ENCODE results near the gene MYL5. TPM values are rescaled to one million over a fixed set of nuclear protein-coding genes. Genes with fewer than 3 reads are reported as not detected.
"Not testable (repeated sequence)": the region's sequence is repeated elsewhere in the genome, so short reads cannot be mapped to it uniquely, and the experiment has no call there.

Gene MYL5
- total RNA-seq, 1 donor from 2014 or later: 14.4 TPM

DNA sequence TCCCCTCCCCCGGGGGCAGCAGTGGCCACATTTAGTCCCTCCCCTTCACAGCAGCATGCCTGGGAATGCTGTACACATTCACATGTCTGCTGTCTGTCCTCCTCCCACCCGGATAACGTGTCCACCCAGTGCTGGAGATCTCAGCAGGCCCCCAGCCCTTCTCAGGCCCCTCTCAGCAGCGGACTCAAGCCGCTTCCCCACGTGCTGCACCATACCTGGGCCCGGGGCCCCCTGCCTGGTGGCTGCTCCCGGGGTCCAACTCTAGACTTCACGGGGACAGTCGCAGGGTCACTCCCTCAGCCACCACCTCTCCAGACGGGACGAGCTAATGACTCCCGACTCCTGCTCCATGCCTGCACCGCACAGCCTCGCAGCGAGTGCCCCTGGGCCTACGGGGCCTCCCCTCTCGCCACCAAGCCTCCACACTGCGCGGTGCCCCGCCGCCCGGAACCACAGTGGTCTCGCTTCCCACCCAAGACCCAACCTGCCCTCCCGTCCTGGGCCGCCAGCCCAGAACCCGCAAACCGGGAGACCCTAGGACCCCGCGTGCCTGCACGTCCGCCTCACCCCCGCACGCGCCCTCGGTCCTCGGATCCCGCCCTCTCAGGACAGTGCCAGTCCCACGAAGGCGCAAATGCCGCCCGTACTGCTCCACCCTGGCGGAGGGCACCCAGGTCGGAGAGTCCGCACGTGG, 30.0 kb downstream of the MYL5 start:
- no peak for DNase-seq (ENCODE audit: extremely low read depth, low read depth, low spot score)

DNA sequence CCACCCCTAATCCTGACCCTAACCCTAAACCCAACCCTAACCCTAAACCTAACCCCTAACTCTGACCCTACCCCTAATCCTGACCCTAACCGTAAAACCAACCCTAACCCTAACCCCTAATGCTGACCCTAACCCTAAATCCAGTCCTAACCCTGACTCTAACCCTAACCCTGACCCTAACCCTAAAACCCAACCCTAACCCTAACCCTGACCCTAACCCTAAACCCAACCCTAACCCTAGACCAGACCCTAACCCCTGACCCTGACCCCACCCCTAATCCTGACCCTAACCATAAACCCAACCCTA, 30.6 kb downstream of the MYL5 start:
- DNase-seq (ENCODE audit: extremely low read depth, low read depth, low spot score): no peak

DNA sequence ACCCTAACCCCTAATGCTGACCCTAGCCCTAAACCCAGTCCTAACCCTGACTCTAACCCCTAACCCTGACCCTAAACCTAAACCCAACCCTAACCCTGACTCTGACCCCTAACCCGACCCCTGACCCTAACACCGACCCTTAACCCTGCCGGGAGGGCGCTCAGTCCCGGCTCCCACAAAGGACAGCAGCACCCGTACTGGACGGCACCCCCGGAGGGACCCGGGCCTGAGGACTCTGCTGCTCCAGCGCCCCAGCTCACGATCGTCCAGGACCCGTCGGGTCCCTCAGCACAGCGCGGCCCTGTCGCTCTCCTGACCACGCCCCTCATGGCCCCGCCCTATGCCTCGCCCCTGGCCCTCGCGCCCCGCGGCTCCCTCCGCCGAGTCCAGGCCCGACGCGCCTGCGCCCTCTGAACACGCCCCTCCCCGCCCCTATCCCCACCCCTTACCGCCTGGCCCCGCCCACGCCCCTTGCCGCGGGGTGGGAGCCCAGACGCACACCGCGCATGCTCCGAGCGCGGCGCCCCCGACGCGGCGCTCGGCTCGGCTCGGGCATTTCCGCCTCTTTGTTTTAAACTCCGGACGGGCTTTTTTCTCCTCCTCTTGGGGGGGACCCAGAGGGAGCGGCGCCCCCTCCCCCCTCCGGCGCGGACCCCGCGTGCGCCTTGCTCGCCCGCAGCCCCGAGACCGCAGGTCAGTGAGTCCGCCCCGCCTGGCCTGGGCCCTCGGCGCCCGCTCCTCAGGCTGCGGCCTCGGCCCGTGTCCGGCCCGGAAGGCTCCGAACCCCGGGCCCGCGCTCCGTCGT, 31.1 kb downstream of the MYL5 start, which contains the start of gene PCGF3:
Gene PCGF3, plus strand, starts transcription at position 555 of the 805 bp plus-strand sequence. CDS start 27,849 bp downstream, outside the sequence.
- DNase-seq (ENCODE audit: extremely low read depth, low read depth, low spot score): no peak

DNA sequence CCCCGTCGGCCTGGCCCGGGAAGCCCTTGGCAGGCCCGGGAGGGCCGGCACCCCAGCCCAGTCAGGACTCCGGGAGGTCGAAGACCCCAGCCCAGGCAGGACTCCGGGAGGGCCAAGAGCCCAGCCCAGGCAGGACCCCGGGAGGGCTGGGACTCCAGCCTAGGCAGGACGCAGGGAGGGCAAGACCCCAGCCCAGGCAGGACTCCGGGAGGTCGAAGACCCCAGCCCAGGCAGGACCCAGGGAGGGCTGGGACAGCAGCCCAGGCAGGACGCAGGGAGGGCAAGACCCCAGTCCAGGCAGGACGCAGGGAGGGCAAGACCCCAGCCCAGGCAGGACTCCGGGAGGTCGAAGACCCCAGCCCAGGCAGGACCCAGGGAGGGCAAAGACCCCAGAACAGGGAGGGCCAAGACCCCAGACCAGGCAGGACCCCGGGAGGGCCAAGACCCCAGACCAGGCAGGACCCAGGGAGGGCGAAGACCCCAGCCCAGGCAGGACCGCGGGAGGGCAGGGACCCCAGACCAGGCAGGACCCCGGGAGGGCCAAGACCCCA, 31.8 kb downstream of the MYL5 start:
- DNase-seq (ENCODE audit: extremely low read depth, low read depth, low spot score): not testable (repeated sequence)

DNA sequence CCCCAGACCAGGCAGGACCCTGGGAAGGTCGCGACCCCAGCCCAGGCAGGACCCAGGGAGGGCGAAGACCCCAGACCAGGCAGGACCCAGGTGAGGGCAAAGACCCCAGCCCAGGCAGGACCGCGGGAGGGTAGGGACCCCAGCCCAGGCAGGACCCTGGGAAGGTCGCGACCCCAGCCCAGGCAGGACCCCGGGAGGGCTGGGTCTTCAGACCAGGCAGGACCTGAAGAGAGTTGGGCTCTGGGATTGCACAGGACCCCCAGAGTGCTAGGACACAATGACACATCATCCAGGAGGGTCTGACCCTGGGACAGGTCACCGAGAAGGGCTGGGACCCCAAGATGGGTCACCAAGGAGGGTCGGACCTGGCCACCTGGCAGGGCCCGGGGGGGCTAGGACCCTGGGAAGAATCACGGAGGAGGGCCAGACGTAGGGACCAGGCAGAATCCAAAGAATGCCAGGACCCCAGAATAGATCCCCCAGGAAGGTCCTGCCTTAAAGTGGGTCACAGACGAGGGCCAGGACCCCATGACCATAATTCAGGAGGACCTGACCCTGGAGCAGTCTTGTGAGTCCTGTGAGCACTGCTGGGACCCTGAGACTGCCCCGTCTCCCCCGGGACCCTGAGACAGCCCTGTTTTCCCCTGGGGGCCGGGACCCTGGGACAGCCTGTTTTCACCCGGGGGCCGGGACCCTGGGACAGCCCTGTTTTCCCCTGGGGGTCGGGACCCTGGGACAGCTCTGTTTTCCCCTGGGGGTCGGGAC, 32.7 kb downstream of the MYL5 start:
- DNase-seq (ENCODE audit: extremely low read depth, low read depth, low spot score): no peak

DNA sequence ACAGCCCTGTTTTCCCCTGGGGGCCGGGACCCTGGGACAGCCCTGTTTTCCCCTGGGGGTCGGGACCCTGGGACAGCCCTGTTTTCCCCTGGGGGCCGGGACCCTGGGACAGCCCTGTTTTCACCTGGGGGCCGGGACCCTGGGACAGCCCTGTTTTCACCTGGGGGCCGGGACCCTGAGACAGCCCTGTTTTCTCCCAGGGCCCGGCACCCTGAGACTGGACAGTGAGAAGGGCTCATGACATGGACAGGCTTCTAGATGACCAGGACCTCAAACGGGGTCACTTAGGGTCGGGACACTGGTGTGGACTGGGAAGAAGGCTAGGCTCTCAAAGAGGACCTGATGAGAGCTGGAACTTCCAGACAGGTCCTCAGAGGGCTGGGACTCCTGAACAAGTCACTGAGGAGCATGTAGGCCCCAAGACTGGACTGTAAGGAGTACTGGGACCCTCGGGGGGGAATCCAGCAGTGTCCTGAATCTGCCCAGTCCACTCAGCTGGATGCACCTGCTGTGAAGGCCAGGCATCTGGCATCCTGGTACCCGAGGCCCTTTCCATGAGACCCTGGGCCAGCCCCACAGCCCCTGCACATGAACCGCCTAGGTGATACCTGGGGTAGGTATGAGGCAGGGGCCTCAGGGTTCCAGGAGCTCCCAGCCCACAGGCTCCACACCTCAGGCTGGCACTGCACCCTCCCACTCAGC, 33.7 kb downstream of the MYL5 start:
- DNase-seq (ENCODE audit: extremely low read depth, low read depth, low spot score): no peak

DNA sequence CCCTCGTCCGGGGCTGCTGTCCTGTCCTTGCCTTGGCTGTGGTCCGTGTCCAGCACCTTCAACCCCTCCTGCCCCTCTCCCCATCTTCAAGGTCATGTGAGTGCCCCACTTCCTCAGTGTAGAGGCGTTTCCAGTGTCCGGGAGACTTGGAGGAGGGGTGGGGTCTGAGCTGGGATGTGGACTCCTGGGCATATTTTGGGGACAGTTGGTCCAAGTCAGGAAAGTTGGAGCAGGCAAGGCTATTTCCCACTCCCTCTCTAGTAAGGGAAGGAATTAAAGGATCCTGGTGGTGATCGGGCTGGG, 34.2 kb downstream of the MYL5 start:
- DNase-seq (ENCODE audit: extremely low read depth, low read depth, low spot score): no peak

DNA sequence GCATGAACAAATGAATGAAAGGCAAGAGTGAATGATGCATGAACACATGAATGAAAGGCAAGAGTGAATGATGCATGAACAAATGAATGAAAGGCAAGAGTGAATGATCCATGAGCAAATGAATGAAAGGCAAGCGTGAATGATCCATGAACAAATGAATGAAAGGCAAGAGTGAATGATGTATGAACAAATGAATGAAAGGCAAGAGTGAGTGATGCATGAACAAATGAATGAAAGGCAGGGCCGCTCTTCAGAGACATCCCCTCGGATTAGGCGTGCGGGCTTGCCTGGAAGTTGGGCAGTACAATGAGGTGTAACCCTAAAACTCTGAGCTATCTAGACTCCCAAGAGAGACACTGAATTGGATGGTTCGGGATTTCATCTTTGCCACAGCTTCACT, 35.0 kb downstream of the MYL5 start:
- no peak for DNase-seq (ENCODE audit: extremely low read depth, low read depth, low spot score)

DNA sequence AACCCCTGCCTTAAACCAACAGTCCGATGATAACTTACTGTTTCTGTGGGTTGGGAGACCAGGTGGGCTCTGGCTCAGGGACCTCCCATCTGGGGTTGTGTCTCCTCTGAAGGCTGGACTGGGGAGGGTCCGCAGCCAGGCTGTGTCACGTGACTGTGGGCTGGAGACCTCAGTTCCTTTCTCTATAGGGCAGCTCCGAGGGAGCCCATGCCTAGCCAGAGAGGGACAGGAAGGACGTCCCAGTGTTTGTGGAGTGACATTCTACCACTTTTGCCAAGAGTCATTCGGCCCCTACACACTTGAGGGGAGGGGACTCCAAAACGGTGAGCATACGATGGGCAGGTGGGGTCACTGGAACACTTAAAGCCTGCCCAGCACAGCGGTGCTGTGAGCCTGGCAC, 35.8 kb downstream of the MYL5 start:
- DNase-seq (ENCODE audit: extremely low read depth, low read depth, low spot score): no peak

DNA sequence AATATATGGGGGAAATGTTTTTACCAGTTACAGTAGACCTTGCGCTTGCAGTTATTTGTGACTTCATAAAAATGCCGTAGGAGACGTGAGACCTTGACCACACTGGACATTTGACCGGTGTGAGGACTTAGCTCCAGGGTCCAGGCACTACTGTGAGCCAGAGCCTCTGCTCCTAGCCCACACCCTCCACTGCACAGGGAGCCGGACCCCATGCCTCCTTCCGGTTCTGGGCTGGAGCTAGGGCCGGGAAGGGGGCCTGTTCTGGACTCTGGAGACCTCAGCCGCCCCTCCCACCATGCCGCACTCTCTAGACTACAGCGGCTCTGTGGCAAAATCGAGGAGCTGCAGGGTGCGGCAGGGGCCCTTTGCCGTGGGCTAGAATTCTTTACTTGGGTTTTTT, 36.6 kb downstream of the MYL5 start:
- no peak for DNase-seq (ENCODE audit: extremely low read depth, low read depth, low spot score)

DNA sequence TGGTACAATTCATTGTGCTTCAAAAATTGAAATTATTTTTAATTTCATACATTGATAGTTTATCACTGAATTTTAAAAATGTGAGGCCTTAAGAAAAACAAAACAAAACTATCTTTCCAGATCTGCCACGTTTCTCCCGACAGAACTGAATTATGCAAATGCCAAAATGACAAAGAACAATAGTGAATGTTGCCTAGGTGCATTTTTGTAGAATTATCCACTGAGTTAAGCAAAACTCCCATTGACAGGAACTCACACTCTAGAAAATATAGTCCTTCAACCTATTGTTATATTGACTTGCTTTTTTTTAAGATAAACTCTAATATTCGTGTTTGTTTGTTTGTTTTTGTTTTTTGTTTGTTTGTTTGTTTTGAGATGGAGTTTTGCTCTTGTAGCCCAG, 37.8 kb downstream of the MYL5 start:
- no peak for DNase-seq (ENCODE audit: extremely low read depth, low read depth, low spot score)

DNA sequence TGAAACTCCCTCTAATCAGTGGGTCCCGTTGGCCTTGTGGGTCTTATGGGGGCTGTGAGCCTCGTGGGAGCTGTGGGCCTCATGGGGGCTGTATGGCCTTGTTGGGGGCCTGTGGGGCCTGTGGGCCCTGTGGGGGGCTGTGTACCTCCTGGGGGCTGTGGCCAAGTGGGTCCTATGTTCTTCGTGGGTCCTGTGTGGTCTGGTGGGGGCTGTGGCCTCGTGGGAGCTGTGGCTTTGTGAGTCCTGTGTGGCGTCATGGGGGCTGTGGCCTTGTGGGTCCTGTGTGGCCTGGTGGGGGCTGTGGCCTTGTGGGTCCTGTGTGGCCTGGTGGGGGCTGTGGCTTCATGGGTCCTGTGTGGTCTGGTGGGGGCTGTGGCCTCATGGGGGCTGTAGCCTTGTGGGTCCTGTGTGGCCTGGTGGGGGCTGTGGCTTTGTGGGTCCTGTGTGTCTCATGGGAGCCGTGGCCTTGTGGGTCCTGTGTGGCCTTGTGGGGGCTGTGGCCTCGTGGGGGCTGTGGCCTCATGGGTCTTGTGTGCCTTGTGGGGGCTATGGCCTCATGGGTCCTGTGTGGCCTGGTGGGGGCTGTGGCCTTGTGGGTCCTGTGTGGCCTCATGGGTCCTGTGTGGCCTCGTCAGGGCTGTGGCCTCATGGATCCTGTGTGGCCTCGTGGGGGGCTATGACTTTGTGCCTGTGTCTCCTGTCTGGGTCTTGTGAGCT, 38.7 kb downstream of the MYL5 start:
- no peak for DNase-seq (ENCODE audit: extremely low read depth, low read depth, low spot score)

DNA sequence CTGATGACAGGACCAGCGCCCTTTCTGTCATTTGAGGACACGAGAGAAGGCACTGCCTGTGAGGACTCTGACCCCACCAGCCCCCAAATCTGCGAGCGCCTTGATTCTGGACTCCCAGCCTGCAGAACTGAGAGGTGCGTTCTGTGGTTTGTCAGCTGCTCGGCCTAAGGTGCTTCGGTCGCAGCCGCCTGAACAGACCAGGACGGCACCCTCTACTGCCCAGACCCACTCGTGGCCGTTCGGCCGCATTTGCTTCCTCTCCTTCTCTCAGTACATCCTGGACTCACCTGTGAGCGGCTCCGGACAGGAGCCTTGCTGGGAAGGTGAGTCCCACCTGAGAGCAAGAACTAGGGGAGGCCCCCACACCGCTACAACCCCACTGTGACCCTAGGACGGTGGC, 39.7 kb downstream of the MYL5 start:
- no peak for DNase-seq (ENCODE audit: extremely low read depth, low read depth, low spot score)

DNA sequence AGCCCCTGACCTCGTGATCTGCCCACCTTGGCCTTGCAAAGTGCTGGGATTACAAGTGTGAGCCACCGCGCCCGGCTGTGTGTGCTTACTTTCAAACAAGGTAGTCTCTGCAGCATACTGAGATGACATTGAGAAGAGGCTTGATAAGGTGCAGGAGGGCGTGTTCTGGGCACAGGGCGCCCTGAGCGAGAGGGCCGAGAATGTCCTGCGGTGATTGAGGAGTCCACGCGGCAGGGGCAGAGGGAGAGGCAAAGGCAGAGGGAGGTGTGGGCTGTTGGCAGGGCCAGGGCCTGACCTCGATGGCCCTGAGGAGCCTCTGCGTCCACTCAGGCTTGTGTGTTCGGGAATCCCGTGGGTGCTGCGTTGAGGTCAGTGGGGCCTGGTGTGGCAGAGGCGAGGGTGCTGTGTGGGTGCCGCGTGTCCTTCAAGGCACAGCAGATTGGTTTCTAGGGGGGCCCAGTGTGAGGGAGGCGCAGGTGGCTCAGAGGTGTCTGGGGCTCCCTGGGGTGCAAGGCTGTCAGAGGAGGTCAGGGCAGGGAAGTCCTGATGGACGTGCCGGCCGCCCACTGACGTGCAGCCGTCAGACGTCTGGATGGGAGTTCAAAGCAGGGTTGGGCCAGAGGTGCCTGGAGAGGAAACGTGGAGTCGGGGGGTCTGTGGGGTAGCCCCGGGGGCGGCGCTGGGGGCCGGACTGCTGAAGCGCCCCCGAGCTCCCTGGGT, 43.4 kb downstream of the MYL5 start:
- no peak for DNase-seq (ENCODE audit: extremely low read depth, low read depth, low spot score)

DNA sequence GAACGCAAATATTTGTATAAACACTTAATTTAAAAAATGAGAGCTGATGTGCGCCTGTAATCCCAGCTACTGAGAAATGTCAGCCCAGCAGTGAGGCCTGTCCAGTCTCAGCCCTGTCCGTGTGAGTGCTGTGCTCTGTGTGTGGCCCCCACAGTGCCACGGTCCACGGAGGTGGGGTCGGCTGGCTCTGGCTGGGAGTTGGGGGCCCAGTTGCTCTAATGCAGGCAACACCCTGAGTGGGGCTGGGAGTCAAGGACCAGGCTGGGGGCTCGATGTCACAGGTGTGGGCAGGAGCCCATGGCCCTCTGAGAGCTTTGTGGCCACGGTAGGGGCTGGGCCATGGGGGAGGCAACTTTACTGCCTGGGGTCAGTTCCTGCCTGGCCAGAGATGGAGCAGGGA, 44.1 kb downstream of the MYL5 start:
- DNase-seq (ENCODE audit: extremely low read depth, low read depth, low spot score): no peak

DNA sequence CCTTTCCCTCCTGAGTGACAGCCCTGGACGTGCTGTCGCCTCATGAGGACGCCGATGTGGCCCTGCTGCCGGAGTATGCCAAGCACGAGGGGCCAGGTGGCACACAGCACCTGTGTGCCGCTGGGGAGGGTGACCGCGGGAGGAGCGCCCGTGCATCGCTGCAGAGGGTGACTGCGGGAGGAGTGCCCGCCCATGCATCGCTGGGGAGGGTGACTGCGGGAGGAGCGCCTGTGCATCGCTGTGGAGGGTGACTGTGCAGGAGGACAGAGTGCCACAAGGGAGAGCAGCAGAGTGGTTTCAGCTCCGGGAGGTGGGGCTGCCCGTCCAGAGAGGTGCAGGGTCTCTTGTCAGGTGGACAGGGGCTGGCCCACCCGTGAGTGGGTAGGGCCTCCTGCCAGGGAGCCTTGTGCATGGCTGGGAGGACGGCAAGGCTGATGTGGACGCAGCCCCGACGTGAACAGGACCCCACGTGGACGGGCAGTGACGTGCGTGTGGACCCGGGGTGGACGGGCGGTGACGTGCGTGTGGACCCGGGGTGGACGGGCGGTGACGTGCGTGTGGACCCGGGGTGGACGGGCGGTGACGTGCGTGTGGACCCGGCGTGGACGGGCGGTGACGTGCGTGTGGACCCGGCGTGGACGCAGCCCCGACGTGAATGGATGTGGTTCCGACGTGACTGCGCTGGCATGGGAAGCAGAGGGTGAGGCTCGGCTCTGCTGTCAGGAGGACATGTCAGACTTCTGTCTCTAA, 45.9 kb downstream of the MYL5 start:
- DNase-seq (ENCODE audit: extremely low read depth, low read depth, low spot score): no peak

DNA sequence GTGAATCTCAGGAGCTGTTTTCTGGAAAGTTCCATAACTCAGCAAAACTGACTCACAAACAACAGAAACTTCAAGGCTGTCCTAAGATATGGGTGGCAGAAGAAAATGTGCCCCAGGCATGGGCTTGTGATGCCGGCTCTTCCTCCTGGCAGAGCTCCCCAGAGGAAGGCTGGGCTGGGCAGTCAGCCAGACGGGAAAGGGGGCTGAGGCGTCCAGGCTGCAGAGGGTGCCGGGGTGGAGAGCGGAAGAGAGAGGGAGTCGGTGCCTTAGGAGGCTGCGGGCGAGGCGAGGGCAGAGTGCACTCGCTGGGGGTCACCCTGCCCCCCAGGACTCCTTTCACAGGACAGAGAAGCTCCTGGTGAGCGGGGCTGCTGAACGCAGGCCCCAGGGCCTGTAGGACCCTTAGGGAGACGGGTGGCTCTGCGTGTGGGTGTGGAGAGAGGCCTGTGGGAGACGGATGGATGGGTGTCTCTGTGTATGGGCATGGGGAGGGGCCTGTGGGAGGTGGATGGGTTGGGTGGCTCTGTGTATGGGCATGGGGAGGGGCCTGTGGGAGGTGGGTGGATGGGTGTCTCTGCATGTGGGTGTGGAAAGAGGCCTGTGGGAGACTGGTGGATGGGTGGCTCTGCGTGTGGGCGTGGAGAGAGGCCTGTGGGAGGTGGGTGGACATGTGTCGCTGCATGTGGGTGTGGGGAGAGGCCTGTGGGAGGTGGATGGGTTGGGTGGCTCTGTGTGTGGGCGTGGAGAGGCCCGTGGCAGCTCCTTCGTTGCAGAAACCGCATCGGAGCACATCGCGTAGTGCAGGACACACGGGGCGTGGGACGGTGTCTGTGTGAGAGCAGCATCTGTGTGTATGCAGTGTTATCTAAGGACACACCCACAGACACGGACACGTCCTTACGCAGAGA, 47.2 kb downstream of the MYL5 start:
- DNase-seq (ENCODE audit: extremely low read depth, low read depth, low spot score): no peak

DNA sequence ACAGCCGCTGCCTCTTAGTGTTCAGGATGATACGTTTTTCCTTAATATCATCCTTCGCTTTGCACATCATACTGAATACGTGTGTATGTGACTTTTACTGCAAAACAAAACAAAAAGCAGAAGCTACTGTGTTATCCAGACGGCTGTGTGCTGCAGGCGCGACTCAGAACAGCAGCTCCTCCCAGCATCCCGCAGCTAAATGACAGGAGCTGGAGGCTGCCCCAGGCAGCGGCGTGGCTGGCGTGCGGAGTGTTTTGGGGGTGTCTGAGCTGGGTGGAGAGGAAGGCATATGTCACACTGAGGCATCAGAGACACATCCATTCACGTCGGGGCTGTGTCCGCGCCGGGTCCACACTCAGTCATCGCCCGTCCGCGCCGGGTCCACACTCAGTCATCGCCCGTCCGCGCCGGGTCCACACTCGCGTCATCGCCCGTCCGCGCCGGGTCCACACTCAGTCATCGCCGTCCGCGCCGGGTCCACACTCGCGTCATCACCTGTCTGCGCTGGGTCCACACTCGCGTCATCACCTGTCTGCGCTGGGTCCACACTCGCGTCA, 47.9 kb downstream of the MYL5 start:
- DNase-seq (ENCODE audit: extremely low read depth, low read depth, low spot score): no peak

All from glomerular endothelial cell (primary cell).